Measurements from ENCODE around the gene CHMP2A.

GRCh38 chr19:58563034-58563573, 8.2 kb upstream of the CHMP2A start:
- TF ChIP-seq CTCF (IDR thresholded peaks at IDR 0.05) (no peak), JUND (IDR thresholded peaks at IDR 0.05) (no peak; the same call in 1 of the 2 replicates), POLR2AphosphoS5 (IDR thresholded peaks at IDR 0.05; ENCODE audit: low read depth, low read length) (peak; percentile 15; the same call in 1 of the 2 replicates), FOXM1 (IDR thresholded peaks at IDR 0.05; ENCODE audit: low read depth) (no peak)

All from SK-N-SH (cell line).